Mononuclear cell (primary cell): Measurements from ENCODE around the gene ZNF385D. TPM values are rescaled to one million over a fixed set of nuclear protein-coding genes. Genes with fewer than 3 reads are reported as not detected.

Experiments used
- H3K27me3 ChIP-seq: 2 replicates; pipeline ENCODE4 v1.6.0; 2011; ENCODE audit warnings: low read length, control low read depth; ENCODE audit not compliant: insufficient read depth
- H3K4me1 ChIP-seq: 2 replicates; pipeline ENCODE4 v1.5.1; 2011; ENCODE audit warnings: mild to moderate bottlenecking, low read length, control low read depth; ENCODE audit not compliant: insufficient read depth
- H3K4me3 ChIP-seq: 2 replicates; pipeline ENCODE4 v1.5.1; 2011; ENCODE audit warnings: mild to moderate bottlenecking, low read length, moderate library complexity
- H3K9me3 ChIP-seq: 2 replicates; pipeline ENCODE4 v1.5.1; 2011; ENCODE audit warnings: low read depth, mild to moderate bottlenecking, control low read depth, low read length
- total RNA-seq: library from RNA; depleted of rRNA; stranded (reverse); fragments of >200 nt; gene quantifications from one replicate; pipeline ENCODE4 v1.2.3, GENCODE V29; 2012

ZNF385D gene, protein sequence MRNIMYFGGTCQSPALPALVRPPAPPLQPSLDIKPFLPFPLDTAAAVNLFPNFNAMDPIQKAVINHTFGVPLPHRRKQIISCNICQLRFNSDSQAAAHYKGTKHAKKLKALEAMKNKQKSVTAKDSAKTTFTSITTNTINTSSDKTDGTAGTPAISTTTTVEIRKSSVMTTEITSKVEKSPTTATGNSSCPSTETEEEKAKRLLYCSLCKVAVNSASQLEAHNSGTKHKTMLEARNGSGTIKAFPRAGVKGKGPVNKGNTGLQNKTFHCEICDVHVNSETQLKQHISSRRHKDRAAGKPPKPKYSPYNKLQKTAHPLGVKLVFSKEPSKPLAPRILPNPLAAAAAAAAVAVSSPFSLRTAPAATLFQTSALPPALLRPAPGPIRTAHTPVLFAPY
- total RNA-seq, result 0.21 TPM

DNA sequence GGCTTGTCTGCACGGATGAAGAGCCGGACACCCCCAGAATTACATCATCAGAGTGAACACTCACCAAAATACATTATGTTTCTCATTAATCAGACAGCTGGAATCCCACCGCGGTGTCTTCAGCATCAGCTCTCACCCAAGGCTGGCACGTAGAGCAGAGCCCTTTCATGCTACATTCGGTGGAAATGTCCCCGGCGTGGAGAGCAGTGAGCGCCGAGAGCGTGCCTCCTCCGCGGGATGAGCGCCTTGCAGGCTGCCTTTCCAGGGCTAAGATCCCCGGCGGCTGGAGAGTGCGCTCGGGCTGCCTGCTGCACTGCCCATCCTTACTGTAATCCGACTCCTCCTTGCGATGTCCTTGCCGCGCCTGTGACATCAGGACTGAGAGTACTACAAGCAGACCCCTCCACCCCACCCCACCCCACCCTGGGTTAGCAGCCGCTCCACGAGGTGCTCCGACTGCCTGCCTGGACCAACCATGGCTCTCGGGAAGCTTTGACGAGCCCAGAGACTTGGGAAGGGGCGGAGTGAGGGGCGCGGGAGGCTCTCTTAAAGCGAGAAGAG, at the start of gene ZNF385D:
Gene ZNF385D, minus strand, starts transcription at position 380 of the 561 bp plus-strand sequence. Its CDS starts 294 bp downstream, at position 86.
- Histone ChIP-seq H3K9me3 (no peaks in the 10 kb centered on the region), H3K27me3 (no peaks in the 10 kb centered on the region), H3K4me1 (no peaks in the 10 kb centered on the region), H3K4me3 (no peak within 1 kb of the TSS)

DNA sequence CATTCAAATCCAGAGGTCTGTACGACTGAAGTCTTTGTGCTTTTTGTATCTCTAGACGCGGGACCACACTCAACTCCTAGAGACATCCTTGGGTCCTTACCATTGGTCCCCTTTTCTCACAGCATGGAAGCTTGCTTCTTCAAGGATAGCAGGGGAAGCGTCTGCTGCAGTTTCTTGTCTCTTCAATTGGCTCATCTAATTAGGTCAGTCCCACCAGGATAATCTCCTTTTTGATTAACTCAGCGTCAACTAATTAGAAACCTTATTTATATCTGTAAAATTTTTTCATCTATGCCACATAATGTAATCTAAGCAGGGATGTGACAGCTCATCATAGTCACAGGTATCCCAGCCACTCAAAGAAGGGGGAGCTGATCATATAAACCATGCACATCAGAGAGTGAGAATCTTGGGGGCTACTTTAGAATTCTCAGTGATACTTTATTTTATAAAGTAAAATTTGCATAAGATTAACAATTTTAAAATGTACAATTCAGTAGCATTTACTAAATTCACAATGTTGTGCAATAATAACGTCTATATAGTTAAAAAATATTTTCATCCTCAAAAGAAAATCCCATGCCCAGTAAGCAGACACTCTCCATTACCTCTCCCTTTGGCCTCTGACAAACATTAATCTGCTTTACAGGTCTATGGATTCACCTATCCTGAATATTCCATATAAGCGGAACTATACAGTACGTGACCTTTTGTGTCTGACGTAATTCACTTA, 47.5 kb upstream of the ZNF385D start:
- no peaks in the 10 kb centered on the region for H3K27me3 ChIP-seq
- H3K9me3 ChIP-seq, result peaks cover 13% of the 10 kb centered on the region
- H3K4me1 ChIP-seq, result no peaks in the 10 kb centered on the region
- no peak overlapping the region for H3K4me3 ChIP-seq

DNA sequence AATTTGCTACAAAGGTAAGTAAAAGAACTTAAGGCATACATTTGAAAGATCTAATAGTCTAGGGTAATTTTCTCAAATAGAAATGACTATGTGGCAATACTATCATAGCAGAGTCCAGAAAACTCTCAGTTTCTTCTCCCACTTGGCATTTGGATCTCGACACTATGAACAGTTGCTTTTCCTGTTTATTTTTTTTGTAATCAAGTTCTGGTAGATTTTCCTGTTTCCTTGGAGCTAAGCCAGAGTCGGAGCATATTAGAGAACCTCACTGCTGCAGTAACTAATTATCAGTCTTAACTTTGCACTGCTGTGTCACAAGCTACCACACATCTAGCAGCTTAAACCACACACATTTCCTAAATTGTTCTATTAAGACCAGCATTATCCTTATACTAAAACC, 44.9 kb upstream of the ZNF385D start:
- Histone ChIP-seq H3K9me3 (peaks cover 13% of the 10 kb centered on the region), H3K27me3 (no peaks in the 10 kb centered on the region), H3K4me1 (no peaks in the 10 kb centered on the region), H3K4me3 (no peak overlapping the region)

DNA sequence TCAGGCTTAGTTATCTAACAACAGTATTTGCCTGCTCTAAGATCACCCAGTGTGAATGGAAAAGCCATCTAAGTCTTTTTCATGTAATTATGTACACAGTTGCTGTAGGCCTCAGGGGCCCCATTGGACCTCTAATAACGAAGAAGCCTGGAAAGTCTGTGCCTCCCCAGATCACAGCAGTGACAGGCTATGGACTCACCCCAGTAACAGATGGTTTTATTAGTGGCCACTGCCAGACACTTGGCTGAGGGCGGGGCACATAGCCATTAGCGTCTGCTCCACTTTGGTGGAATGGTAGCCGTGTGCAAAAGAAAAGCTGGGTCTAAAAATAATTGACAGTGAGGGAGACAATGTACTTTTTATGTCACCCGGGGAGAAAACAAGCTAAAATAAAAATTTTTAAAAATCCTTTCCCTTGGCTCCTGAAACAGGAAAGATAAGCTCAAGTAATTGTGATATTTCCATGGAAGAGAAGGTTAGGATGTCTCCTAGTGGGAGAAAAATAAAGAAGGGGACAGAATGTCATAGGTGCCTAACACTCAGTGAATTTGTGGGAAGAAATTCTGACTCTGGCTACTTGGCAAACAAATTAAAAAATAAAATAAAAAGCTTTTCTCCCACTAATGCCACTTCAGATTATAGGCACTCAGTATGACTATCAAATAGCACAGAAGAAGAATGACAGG, 44.3 kb upstream of the ZNF385D start:
- Histone ChIP-seq H3K4me3 (no peak overlapping the region), H3K9me3 (peaks cover 12% of the 10 kb centered on the region), H3K4me1 (no peaks in the 10 kb centered on the region), H3K27me3 (no peaks in the 10 kb centered on the region)

DNA sequence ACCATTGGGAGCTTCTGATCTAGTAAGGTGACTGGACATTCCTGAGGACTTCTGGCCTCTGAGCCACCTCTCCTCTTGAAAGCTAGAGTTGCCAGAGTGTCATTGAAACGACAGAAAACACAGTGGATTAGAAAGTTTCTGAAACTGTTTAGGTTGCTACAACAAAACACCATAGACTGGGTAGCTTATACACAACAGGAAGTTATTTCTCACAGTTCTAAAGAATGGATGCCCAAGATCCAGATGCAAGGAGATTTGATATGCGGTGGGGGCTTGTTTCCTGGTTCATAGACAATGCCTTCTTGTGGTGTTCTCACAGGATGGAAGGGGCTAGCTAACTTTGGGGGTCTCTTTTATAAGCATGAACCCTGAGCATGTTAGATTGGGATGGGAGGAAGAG, 43.3 kb upstream of the ZNF385D start:
- no peaks in the 10 kb centered on the region for H3K4me1 ChIP-seq
- H3K9me3 ChIP-seq, result peaks cover 9% of the 10 kb centered on the region
- H3K4me3 ChIP-seq, result no peak overlapping the region
- H3K27me3 ChIP-seq, result no peaks in the 10 kb centered on the region

DNA sequence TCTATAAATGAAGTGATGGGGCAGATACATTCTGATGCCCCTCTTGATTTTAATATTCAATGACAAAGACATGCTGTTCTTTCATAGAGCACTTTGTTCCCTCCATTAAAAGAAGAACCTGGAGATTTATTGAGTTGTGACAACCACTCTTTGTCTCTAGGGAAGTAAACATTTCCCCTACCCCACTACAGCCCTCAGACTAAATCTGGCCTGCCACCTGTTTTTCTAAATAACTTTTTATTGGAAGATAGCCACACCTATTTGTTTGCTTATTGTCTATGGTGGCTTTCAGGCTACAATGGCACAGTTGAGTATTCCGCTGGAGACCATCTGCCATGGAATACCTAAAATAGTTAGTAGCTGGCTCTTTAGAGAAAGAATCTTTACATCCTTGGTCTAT, 41.2 kb upstream of the ZNF385D start:
- Histone ChIP-seq H3K4me3 (no peak overlapping the region), H3K9me3 (no peaks in the 10 kb centered on the region)

DNA sequence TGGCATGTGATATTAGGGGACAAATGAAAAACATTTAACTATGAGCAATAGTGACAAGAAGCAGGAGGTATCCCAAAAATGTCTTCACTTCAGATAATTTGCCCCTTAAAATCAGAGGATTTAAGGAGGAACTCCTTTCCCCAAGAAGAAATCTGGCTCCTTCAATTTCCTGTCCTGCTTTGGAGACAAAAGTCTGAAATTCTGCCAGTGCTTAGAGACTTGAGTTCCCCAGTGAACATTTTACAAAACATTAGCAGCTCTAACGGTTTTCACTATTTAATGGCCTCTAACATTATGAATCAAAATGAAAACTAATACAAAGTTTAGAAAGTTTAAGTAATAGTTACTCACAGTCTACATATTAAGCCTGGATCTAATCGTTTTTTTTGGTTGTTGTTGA, 40.3 kb upstream of the ZNF385D start:
- Histone ChIP-seq H3K4me3 (no peak overlapping the region), H3K9me3 (no peaks in the 10 kb centered on the region), H3K4me1 (no peaks in the 10 kb centered on the region), H3K27me3 (no peaks in the 10 kb centered on the region)

More for the DNA sequence above, 41.2 kb upstream of the ZNF385D start:
- Histone ChIP-seq H3K4me1 (no peaks in the 10 kb centered on the region), H3K27me3 (no peaks in the 10 kb centered on the region)

DNA sequence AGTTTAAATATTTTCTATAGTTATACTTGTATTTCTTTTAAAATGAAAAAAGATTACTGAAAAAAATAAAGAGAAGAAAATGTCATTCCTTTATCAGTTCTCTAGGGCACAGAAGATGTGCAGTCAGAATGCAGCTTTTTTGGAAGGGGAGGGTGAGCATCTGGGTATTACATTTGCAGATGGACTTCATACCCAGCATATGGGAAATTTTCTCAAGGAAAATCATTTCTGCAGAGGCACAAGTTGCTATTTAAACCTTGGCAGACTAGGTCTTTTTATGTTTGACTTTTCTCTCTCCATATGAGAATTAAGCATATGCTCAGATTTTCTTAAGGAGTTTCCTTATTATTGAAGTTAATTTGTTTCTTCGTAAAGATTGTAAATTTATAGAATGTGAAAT, 39.5 kb upstream of the ZNF385D start:
- no peak overlapping the region for H3K4me3 ChIP-seq
- H3K27me3 ChIP-seq, result no peaks in the 10 kb centered on the region
- no peaks in the 10 kb centered on the region for H3K9me3 ChIP-seq
- no peaks in the 10 kb centered on the region for H3K4me1 ChIP-seq

DNA sequence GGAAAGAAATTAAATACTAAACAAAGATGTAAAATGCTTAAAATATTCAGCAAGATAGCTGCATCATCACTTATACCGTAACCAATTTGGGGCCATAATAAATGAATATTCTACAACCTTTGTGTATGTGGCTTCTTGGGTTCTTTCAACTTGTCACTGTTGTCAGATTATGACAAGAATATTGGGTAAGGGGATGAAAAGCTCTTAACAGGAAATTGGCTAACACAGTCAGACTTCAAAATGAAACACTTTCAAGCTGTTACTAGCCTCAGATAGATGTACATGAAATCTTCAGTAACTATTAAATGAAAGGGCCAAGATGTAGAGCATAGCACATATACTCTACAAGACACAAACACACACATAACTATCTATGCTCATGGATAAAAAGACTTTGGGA, 38.7 kb upstream of the ZNF385D start:
- Histone ChIP-seq H3K4me3 (no peak overlapping the region), H3K4me1 (no peaks in the 10 kb centered on the region), H3K9me3 (no peaks in the 10 kb centered on the region), H3K27me3 (no peaks in the 10 kb centered on the region)

DNA sequence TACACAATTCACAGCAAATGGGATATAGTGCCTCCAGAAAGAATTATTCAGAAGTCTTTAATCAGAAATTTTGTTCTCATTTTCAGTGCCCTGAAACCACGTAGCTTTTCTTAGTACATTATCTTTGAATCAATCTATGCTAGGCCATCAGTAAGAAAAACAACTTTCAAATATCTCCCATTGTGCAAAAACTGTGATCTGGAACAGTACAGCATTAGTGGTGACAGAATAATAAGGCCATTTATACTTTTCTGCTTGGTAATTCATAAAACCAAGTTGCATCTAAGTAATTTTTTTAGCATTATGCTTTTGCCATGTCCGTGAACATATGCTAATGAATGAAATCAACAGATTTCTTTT, 35.4 kb upstream of the ZNF385D start:
- Histone ChIP-seq H3K4me1 (no peaks in the 10 kb centered on the region), H3K9me3 (no peaks in the 10 kb centered on the region), H3K27me3 (no peaks in the 10 kb centered on the region), H3K4me3 (no peak overlapping the region)

DNA sequence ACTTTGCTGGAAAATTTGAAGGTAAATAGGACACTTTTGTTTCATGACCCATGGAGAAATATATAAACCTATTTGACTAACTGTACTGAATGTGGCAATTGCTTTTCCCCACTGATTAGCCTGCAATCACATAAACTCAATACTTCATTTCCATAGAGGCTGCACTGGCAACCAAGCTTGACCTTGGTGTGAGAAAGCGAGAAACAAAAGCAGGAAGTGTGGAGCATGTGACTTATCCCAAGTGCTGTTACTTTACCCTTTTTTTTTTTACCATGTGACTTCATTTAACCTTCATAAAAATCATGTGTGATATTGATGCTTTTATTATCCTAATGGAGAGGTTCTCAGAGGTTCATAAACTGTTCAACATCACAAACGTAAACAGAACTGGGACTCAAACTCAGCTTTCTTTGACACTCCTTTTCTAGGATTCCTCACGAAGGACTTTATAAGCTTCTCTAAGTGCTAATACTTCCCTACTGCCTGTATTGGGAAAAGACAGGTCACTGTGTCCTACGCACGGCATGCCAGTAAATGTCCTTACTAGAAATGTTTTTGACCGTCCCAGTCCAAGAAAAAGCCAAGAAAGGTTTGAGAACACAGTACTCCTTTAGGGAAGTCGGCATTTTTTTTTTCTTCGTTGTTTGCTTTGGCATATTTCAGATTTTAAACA, 34.9 kb upstream of the ZNF385D start:
- no peaks in the 10 kb centered on the region for H3K9me3 ChIP-seq
- H3K4me1 ChIP-seq, result no peaks in the 10 kb centered on the region
- H3K27me3 ChIP-seq, result no peaks in the 10 kb centered on the region
- H3K4me3 ChIP-seq, result no peak overlapping the region

DNA sequence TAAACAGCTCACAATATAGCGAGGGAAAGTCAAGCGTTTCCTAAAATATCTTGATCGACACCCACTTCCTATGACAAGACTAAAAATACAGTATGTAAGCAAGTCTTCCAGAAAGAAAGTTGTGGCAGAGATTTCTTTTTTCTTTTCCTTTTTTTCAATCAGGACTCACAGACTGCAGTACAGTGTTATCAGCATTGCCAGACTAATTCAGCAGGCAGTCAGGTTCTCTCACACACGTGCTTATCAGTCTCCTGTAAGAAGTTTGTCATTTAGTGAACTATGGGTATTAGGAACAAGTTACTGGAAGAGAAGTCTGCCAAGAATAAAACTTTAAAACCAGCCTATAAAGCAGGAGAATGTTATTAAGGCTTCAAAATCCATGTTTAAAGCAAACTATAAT, 32.8 kb upstream of the ZNF385D start:
- no peaks in the 10 kb centered on the region for H3K9me3 ChIP-seq
- no peaks in the 10 kb centered on the region for H3K4me1 ChIP-seq
- no peak overlapping the region for H3K4me3 ChIP-seq

DNA sequence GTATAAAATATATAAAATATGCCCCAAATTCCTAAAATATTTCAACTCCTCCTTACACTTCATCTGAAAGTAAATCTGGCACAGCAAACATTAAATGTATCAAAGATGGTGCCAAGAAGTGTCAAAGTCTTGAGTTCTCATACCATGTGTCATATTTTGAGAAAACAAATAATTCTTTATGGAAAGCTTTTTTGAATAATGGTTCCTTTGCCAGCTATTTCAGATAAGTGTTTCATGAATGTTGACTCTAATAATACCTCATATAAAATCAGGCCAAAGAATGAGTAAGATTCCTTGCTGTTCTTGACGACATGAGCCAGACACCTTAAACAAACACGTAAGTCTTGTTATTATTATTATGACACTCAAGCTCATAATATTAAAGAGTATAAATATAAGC, 30.3 kb upstream of the ZNF385D start:
- H3K9me3 ChIP-seq, result no peaks in the 10 kb centered on the region
- no peaks in the 10 kb centered on the region for H3K27me3 ChIP-seq
- no peaks in the 10 kb centered on the region for H3K4me1 ChIP-seq
- H3K4me3 ChIP-seq, result no peak overlapping the region

More for the DNA sequence above, 32.8 kb upstream of the ZNF385D start:
- no peaks in the 10 kb centered on the region for H3K27me3 ChIP-seq

DNA sequence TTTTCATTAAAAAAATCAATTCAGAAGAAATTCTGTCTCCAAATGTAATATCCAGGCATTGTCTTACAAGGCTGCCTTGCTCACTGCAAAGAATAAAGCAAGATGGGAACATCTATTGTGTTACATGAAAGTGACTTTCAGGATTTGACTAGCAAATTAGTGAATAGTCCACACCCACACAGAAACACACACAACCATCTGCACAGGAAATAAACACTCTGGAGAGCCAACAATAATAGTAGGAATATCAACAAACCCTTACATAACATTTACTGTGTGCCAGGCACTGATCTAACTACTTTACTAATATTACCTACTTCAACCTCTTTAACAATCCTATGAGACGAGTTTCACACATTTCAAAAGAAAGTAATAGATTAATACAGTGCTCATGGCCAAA, 28.9 kb upstream of the ZNF385D start:
- H3K4me3 ChIP-seq, result no peak overlapping the region
- H3K9me3 ChIP-seq, result no peaks in the 10 kb centered on the region
- H3K4me1 ChIP-seq, result no peaks in the 10 kb centered on the region
- no peaks in the 10 kb centered on the region for H3K27me3 ChIP-seq

DNA sequence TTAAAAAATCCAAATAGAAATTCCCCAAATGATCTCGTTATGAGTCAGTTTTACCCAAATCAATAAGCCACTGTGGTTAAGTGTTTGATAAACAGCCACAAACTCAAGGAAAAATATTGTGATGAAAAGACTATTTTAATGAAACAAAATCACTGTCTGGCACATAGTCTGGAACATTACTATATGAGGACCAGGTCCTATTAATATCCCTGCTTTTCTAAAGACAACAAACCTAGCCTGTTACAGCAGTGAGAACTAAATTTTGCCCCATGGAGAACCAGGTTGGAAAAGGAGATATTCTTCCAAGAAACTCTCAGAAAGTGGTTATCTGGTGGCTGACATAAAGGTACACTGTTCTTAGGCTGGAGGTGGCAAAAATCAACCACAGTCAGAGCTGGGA, 27.7 kb upstream of the ZNF385D start:
- Histone ChIP-seq H3K9me3 (no peaks in the 10 kb centered on the region), H3K4me3 (no peak overlapping the region), H3K4me1 (no peaks in the 10 kb centered on the region), H3K27me3 (no peaks in the 10 kb centered on the region)
